GM04503 (cell line): Measurements from ENCODE around the gene NEGR1.
"Not testable (repeated sequence)": the region's sequence is repeated elsewhere in the genome, so short reads cannot be mapped to it uniquely, and the experiment has no call there.

Experiments used
- DNase-seq: peaks from one replicate; pipeline ENCODE4 v3.0.0-alpha.2; 2012; ENCODE audit warnings: low read depth

NEGR1 gene

DNA sequence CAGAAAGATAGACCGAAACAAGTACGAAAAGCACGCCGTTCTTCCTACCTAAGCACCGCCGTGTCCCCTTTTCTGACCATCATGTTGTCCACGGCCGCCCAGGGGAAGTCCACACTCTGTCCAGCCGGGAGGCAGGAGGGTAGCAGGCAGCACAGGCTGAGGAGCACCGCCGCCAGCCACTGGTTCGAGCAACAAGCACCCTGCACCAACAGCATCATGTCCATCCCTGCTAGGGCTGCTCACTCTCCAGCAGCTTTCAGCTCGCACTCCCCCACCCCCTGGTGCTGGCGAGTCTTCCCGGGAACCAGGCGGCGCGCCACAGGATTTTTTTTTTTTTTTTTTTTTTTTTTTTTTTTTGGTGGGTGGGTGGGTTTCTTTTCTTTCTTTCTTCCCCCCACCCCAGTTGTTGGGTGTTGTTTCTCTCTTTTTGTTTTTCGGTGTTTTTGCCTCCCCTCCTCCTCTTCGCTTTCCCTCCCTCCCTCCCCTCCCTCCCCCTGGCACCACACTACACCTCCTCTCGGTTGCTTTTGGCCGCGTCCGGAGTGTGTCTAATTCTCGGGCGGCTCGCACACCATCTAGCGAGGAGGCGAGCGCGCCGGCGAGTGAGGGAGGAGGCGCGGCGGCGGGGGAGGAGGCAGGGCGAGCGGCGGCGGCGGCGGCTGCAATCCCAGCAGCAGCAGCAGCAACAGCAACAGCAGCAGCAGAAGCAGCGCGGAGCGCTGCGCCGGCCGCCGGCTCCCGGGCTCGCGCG lies at the start of gene NEGR1:
NEGR1 (minus strand) TSS at position 269 of the 751 bp plus-strand sequence.
- peak; percentile 76 for DNase-seq

DNA sequence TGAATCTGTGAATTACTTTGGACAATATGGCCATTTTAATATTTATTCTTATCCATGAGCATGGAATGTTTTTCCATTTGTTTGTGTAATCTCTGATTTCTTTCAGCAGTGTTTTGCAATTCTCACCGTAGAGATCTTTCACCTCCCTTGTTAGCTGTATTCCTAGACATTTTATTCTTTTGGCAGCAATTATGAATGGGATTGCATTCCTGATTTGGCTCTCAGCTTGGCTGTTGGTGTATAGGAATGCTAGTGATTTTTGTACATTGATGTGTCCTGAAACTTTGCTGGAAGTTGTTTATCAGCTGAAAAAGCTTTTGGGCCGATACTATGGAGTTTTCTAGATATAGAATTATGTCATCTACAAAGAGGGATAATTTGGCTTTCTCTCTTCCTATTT lies 44.2 kb upstream of the NEGR1 start:
- peak; percentile 19 for DNase-seq

DNA sequence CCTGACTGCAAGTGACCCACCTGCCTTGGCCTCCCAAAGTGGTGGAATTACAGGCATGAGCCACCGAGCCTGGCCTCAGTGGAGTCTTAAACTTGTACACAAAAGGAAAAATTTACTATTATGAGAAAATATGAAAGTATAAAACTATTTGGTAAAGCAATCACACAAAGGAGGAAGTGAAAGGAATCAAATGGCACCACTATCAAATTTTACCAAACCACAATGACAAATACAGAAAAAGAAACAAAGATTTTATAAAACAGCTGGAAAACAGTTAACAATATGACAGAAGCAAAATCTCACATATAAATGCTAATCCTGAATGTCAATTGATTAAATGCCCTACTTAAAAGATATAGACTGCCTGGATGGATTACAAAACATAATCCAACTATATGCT lies 42.1 kb upstream of the NEGR1 start:
- DNase-seq: no peak

DNA sequence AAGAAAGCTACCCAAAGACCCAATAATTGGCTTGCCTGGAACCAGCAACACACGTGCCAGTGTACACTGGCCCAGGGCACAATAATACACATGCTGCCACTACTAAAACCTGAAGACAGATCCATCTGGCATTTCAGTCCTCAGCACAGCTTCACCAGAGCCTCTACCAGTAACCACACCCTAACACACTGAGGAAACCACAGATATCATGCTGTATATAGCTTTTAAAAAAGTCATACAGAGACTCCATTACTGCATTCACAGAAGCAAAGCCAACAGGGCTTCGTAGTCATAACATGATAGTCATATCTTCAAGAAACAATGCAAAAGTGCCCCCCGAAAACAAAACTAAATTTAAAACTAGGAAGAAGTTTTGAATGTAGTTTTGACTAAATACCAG lies 40.6 kb upstream of the NEGR1 start:
- DNase-seq: no peak

DNA sequence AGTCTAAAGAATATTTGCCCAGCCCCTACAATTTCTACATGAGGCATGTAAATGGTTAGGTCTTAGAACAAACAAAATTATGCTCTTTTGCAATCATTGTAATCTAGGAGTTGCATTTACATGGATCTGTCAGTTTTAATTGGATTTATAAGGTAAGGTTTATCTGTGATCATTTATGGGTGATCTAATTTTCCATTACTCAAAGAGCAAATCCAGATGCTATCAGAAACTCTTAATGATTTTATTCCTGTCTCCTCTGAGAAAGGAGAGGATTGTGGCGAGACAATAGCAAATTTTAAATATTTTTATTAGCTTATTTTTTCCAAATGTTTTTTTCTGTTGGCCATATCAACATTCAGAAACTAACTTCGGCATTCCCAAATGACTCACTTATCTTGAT lies 14.2 kb upstream of the NEGR1 start:
- DNase-seq: no peak

DNA sequence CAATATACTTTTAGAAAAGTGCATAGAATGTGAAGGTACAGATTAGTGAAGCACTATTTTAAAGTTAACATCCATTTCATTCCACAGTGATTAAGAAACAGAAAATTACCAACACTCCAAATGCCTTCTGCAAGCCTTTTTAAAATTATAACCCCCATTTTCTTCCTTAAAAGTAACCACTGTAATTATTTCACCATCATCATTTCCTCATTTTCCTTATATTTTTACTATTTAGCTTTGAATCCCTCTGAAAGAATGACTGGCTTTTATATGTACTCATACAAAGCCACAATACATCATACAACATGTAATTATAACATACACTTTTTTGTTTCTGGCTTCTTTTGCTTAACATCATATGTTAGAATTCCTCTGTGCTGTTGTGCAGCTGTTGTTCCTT lies 6.5 kb upstream of the NEGR1 start:
- no peak for DNase-seq

DNA sequence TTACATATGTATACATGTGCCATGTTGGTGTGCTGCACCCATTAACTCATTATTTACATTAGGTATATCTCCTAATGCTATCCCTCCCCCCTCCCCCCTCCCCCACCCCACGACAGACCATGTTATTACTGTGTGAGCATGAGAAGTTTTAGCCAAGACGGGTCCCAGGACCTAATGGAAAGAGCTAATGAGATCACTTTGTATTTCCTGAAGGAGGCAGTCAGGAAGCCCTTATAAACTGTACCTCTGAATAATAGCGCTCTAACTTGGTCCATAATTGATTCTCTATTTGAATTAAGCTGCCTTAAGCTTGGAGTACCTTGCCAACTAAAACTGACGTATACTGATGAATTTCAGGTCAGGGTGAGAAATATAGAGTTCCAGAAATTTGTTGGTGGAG lies 4.1 kb upstream of the NEGR1 start:
- no peak for DNase-seq

DNA sequence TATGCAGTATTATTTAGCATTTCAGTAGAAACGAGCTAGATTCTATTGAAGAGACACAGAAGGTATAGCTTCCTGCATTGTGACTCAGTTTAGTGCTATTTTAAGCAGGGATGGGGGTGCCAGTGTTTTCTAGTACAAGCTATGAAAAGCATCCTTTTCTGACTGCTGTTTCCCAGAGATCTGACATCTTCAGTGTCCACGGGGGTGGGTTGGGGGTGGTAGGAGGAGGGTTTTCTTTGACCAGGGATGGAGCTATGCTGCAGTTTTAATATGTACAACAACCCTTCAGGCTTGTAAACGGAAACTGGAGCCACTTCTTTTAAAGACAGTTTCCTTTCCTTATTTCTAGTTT lies 2.7 kb upstream of the NEGR1 start:
- no peak for DNase-seq

DNA sequence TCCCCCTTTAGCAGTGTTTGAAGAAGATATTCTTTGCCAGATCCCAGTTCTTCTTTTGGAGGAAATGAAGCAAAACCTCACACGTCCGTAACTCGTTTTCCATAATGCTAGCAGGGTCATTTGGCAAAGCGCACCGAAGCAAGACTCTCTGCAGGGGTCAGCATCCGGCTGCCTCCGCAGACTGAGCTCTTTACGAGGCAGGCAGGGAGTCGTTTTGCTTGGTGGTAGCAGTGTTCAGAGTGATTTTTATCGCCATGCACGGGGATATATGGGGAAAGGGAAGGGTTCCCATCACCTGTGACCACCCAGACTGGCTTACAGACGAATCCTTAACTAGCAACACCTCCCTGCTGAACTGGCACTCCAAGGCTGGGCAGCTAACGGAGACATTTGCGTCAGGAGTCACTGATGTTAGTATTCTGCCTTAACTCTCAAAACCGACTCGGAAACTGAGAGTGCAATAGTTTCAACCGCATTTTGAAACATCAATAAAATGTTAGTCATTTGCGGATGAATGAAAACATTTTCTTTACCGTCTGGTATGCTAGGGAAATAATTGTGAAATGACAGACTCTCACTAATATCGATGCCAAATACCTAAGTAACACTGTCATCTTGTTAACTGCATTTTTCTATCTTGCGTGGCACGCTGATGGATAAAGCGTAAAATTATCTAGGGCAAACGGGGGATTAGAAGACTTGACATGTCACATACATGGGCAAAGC lies 2.2 kb upstream of the NEGR1 start:
- peak; percentile 99 for DNase-seq

DNA sequence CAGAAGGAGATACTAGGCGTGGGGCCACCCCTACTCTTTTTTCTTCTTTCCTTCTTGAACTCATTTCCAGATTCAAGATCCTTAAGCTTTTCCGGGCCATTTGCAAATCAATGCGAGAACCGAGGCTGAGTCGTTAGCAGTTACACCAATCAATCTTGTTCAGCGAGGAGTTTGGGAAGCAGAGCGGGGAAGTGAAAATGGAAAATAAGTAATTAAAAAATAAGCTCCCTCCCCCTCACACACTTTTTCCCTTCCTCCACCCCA lies 1.7 kb upstream of the NEGR1 start:
- no peak for DNase-seq

DNA sequence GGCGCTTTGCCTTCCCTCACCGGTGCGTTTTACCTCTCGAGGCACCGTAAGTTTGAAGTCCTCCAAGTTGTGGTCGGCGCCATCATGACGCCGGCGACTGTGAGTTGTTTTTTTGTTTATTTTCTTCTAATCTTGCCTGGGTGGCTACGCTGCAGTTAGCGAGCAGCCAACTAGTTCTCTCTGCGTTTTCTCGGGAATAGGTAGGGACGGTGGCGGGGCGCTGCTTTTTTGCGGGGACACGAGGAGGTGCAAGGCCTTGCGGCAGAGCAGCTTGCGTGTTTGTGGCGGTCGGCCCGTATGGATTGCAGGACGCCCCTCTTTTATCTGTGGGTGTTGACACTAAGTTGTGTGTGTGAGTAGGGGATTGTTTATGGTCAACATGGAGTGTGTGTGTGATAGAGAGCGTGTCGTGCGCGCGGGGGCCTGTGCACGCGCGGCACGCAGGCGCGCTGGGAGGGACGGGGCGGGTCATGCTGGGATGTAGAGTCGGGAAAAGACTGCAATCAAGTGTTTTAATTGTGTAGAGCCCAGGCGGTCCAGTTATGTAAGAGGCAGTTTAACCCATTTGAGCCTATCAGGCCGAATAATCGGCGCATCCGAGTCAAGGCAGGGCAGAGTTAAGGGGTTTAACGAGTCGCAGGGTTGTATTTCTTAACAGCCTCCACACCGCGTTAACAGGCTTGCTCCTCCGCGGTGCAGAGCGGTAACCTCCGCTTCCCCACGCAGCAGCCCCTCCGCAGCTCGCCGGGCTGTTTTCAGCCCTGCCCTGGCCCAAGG lies 1.2 kb upstream of the NEGR1 start:
- peak; percentile 50 for DNase-seq

DNA sequence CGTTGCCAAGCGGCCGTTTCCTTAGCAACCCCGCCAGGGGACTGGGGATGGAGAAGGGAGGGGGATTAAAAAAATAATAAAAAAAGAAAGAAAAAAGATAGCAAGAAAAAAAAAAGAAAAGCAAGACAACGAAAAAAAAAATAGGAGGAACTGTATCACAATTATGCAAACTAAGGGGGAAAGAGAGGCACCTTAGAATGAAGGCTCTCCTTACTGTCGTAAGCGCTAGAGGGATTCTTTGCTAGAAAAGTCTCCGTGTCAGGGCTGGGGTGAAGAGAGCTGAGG lies 625 bp upstream of the NEGR1 start:
- no peak for DNase-seq

DNA sequence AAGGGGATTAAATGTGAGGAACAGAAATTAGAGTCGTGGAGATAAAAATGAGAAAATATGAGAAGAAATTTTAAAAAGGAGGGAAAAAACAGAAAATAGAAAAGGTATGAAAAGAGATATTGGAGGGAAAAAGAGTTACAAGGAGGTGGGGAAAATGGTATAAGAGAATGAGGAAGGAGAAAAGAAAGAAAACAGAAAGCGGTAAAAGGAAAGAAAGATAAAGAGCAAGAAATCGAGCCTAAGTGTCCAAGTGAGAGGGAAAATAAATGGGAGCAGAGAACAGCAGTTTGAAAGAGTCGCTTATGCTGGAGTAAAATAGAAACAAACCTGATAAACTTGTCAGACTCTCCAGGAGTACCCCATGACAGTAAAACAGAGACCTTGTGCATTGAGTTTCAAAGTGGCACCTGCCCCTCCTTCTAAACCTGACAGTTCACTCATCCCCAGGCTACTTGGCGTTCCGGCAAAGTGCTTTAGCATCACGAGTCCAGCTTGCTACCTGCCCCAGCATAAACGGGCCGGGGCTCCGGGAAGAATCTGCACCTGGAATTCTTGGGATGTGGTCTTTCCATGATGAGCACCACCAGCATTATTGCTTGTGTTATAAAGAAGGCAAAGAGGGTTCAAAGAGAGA lies 585 bp downstream of the NEGR1 start:
- no peak for DNase-seq

DNA sequence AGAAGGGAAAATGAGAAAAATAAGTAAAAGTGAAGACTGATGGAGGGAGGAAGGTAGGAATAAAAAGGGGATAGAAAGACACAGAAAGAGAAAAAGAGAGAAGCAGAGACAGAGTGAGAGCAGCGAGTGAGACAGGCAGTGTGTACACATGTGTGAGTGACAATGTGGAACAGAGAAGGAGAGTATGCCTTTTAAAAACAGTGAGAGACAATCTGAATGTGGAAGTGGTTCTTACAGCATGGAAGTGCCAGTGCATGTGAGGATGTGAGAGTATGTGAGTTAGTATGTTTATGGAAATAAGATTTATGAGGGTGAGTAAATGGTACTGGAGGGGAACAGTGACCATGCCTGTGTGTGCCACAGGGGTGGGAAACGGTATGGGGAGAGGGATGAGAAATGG lies 1.2 kb downstream of the NEGR1 start:
- no peak for DNase-seq

DNA sequence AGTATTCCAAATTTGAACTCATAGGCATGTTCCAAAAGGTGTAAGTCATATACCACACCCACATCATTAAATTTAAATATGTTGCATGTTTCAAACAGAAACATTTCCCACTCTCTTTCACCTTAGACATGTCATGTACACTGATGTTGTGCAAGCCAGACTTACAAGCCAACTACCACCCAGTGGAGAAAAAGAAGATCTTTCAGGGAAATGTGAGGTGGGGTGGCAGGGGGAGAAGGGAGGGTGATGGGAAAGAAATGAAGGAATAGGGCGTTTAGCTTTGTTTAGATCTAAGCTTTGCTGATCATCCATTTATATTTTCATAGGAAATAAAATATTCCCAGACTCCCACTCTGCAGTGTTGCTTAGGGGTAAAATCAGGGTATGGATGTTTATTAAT lies 1.6 kb downstream of the NEGR1 start:
- DNase-seq: no peak

DNA sequence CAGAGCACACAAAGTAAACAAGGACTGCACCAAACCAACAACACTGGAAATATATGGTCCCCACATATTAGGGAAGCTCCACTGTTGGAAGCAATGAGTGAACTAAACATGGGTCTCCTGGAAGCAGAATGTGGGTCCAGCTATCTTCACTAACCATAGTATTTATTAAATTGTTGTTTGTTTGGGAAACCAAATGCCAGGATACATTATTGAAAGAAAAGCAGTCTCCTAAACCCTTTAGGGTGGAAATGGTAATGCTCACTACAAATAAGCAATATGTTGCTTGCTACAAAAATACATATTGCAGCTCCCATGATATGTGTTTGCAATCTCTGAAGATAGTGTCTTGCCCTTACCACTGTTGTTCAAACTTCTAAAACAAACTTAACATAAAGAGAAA lies 2.2 kb downstream of the NEGR1 start:
- DNase-seq: no peak

DNA sequence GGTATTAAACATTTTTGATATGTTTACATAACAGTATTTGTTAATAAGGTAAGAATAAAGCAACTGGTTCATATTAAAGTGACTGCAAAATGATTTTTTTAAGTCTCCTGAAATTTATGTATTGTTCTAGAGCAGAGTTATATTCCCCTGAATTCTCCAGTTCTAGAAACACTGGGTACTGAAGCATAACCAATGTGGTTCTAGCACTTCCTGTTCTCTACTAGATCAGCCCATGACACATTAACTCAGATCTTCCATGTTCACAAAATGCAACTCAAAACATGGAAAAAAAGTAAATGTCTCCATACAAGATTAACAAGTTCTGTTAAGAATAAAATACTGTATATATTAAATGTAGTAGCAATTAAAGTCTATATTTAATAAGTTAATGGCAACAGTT lies 3.9 kb downstream of the NEGR1 start:
- DNase-seq: no peak

DNA sequence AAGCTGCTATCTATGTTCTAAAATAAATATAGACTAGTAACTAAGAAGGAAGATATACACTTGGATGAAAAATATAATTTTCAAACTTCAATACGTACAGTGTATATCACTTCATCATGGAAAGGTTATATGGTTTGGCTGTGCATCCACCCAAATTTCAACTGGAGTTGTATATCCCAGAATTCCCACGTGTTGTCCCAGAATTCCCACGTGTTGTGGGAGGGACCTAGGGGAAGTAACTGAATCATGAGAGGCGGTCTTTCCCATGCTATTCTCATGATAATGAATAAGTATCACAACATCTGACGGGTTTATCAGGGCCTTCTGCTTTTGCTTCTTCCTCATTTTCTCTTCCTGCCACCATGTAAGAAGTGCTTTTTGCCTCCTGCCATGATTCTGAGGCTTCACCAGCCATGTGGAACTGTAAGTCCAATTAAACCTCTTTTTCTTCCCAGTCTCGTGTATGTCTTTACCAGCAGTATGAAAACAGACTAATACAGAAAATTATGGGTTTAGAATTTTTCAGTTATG lies 10.7 kb downstream of the NEGR1 start:
- no peak for DNase-seq

DNA sequence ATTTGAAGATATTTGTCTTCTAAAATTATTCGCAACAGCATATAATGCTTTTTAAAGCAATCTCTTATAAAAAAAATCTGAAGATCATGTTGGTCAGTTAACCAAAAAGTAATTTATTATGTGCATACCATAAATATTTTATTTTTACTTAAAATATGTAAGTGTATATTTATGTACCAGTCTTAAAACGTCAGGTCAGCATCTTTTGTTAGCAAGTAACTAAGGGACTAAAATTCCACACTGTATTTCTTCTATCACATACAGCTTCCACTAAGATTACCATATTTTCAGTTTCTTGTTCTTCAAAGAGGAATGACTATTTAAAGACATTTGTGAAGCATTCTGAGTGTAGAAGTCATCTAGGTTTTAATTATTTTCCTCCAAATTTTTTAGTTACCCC lies 19.6 kb downstream of the NEGR1 start:
- DNase-seq: no peak

DNA sequence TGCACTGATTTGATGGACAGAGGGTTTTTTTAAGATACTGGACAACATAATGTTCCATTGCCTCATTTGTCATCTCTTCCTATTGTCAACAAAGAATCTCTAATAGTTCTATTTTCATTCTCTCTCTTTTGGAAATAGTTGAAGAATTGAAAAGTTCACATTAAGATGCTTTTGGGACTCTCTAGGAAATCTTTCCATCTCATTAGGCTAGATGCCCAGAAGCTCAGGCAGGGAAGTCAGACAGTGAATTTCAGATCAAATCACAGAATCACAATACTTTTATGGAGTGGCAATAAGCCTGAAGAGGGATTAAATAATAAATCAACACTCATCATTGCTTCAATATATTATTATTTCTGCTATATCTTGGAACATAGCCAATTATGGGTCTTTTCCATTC lies 29.2 kb downstream of the NEGR1 start:
- DNase-seq: no peak

DNA sequence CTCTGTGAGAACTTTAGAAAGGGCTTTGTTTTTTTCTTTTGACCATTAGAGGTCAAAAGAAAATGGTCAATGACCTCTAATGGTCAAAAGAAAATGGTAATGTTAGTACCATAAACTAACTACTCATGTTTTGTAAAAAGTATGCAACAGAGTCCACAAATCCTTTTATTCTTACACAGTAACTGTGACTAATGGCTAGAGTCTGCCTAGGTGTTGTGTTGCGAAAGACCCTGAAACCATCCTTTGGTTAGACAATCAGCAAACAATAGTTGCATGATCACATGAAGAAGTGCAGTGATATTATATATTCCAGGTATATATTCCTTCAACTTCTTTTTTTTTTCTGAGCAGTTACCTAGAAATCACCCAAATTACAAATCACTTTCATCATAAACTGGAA lies 40.9 kb downstream of the NEGR1 start:
- DNase-seq: no peak

DNA sequence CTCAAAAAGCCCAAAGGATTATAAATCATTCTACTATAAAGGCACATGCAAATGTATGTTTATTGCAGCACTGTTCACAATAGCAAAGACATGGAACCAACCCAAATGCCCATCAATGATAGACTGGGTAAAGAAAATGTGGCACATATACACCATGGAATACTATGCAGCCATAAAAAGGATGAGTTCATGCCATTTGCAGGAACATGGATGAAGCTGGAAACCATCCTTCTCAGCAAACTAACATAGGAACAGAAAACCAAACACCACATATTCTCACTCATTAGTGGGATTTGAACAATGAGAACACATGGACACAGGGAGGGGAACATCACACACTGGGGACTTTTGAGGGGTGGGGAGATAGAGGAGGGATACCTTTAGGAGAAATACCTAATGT lies 46.4 kb downstream of the NEGR1 start:
- not testable (repeated sequence) for DNase-seq

DNA sequence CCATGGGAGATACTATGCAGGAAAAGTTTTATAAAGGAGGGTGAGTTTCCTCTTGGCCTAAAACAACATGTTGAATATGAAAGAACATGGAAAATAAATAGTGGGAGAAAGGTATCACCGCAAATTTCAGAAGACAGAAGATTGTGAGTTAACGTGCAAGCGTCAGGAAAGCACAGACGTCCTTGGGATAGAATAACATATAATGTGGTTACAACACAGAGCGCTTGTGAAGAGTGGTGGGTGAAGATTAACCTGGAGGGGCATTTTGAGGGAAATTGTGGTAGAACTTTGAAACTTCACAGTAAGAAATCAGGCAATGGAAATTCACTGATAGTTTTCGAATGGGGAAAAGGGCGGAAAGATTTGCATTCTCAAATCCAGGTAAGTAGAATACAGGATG lies 47.3 kb downstream of the NEGR1 start:
- no peak for DNase-seq
